GM12878 (cell line): ENCODE measurements around the gene SEMA3G. TPM values are rescaled to one million over a fixed set of nuclear protein-coding genes. Genes with fewer than 3 reads are reported as not detected.

Experiments used
- ATAC-seq: fragments of 200-7000 bp; cut with Tn5 transposase; 3 replicates; pipeline ENCODE4 v1.9.1; 2020; ENCODE audit warnings: mild to moderate bottlenecking, moderate library complexity
- BruUV-seq: library from RNA; stranded (reverse); fragments of 400-500 nt; replicated peaks from 2 replicates; lab custom pipeline; 2021; lab: Mats Ljungman, UMichigan
- CTCF ChIA-PET: fragments of 300-600 bp; sonication (Branson Sonifier 250); formaldehyde crosslinking; extraction: SDS; loops from one replicate; lab custom pipeline; 2021; ENCODE audit warnings: inconsistent platforms; lab: Yijun Ruan, JAX
- POLR2A ChIA-PET: fragments of 350-600 bp; formaldehyde crosslinking; extraction: SDS; loops from one replicate; lab custom pipeline; 2021; ENCODE audit warnings: inconsistent platforms; lab: Charles Lee
- RAD21 ChIA-PET: fragments of 300-600 bp; sonication (Branson Sonifier 250); formaldehyde crosslinking; loops from one replicate; lab custom pipeline; 2023; ENCODE audit warnings: antibody characterized with exemption; ENCODE audit not compliant: unreplicated experiment; lab: Charles Lee
- SMC1A ChIA-PET: fragments of 300-600 bp; sonication (Branson Sonifier 250); formaldehyde crosslinking; loops from one replicate; lab custom pipeline; 2023; ENCODE audit not compliant: unreplicated experiment, uncharacterized antibody; lab: Charles Lee
- DNase-seq: peaks from one replicate; pipeline ENCODE4 v3.0.0-alpha.2; 2011; ENCODE audit warnings: low read depth, low spot score
- FAIRE-seq: peaks from 3 replicates; lab custom pipeline; 2011; peaks lifted over from hg19 to GRCh38; lab: Jason Lieb, UNC
- H2AFZ ChIP-seq: 2 replicates; pipeline ENCODE4 v1.6.0; 2011; ENCODE audit warnings: low read depth, low read length, control low read depth; ENCODE audit not compliant: control insufficient read depth
- H3K27ac ChIP-seq: 2 replicates; pipeline ENCODE4 v1.5.1; 2011; ENCODE audit warnings: control low read depth; ENCODE audit not compliant: control insufficient read depth, insufficient read depth
- H3K27me3 ChIP-seq, 2 experiments: replicated peaks in 1 of 2; 2 replicates each; pipeline versions ENCODE4 v1.6.0 to v1.6.1; 2011; ENCODE audit warnings: low read length in 1 of 2; ENCODE audit not compliant: control insufficient read depth in 2 of 2, insufficient read depth in 2 of 2
- H3K36me3 ChIP-seq, 2 experiments: 2 replicates each; pipeline ENCODE4 v1.5.1; 2011; ENCODE audit warnings: low read length in 1 of 2; ENCODE audit not compliant: control insufficient read depth in 2 of 2, insufficient read depth in 2 of 2
- H3K4me1 ChIP-seq: 2 replicates; pipeline ENCODE4 v1.6.1; 2011; ENCODE audit warnings: mild to moderate bottlenecking, low read length, moderate library complexity, mixed read lengths; ENCODE audit not compliant: control insufficient read depth, insufficient read depth
- H3K4me2 ChIP-seq: 2 replicates; pipeline ENCODE4 v1.6.0; 2011; ENCODE audit warnings: control low read depth; ENCODE audit not compliant: control insufficient read depth, insufficient read depth
- H3K4me3 ChIP-seq: fragments of 200-600 bp; sonication (generic); 2 replicates; pipeline ENCODE4 v1.5.1; 2016
- H3K79me2 ChIP-seq: 2 replicates; pipeline ENCODE4 v1.6.0; 2011; ENCODE audit warnings: low read length; ENCODE audit not compliant: control insufficient read depth, insufficient read depth
- H3K9ac ChIP-seq: 2 replicates; pipeline ENCODE4 v1.8.0; 2011; ENCODE audit warnings: low read length, control low read depth, mixed read lengths; ENCODE audit not compliant: control insufficient read depth, insufficient read depth
- H3K9me3 ChIP-seq: replicated peaks from 3 replicates; pipeline ENCODE4 v1.5.1; 2011; ENCODE audit warnings: mild to moderate bottlenecking, low read length; ENCODE audit not compliant: control insufficient read depth, insufficient read depth
- H4K20me1 ChIP-seq: 2 replicates; pipeline ENCODE4 v1.6.0; 2011; ENCODE audit not compliant: control insufficient read depth, insufficient read depth
- BACH1 ChIP-seq: fragments of 450-650 bp; IDR thresholded peaks from 2 replicates; pipeline ENCODE4 v1.6.1; 2017; ENCODE audit warnings: mild to moderate bottlenecking, borderline replicate concordance
- EP300 ChIP-seq, 2 experiments: fragments of 150-350 bp in 1 of 2; IDR thresholded peaks; 2 replicates each; pipeline ENCODE4 v1.6.1; 2011 to 2012; ENCODE audit warnings: low read depth in 2 of 2, low read length in 2 of 2, borderline replicate concordance in 1 of 2, improper control_type of control experiment in 1 of 2, inconsistent platforms in 1 of 2; ENCODE audit not compliant: control insufficient read depth in 1 of 2
- FOXM1 ChIP-seq: IDR thresholded peaks from 2 replicates; pipeline ENCODE4 v1.6.1; 2012; ENCODE audit warnings: low read depth, mild to moderate bottlenecking, inconsistent platforms, low read length, moderate library complexity
- HDAC6 ChIP-seq: fragments of 200-600 bp; sonication (generic); IDR thresholded peaks from one replicate; pipeline ENCODE4 v1.8.0; 2017; ENCODE audit warnings: antibody characterized with exemption; ENCODE audit not compliant: unreplicated experiment
- JUNB ChIP-seq: IDR thresholded peaks from 2 replicates; pipeline ENCODE4 v1.6.1; 2016; ENCODE audit warnings: antibody characterized with exemption, mild to moderate bottlenecking
- NR2F1 ChIP-seq: fragments of 450-650 bp; conservative IDR thresholded peaks from 2 replicates; pipeline ENCODE4 v1.6.1; 2017; ENCODE audit warnings: mild to moderate bottlenecking
- PAX5 ChIP-seq: IDR thresholded peaks from 2 replicates; pipeline ENCODE4 v1.6.1; 2011; ENCODE audit warnings: low read depth, low read length, borderline replicate concordance
- SMAD1 ChIP-seq: fragments of 450-650 bp; IDR thresholded peaks from 2 replicates; pipeline ENCODE4 v1.6.1; 2018; ENCODE audit warnings: mild to moderate bottlenecking, low read depth; ENCODE audit not compliant: partially characterized antibody
- SMARCA5 ChIP-seq: fragments of 450-650 bp; IDR thresholded peaks from 2 replicates; pipeline ENCODE4 v1.6.1; 2017; ENCODE audit warnings: mild to moderate bottlenecking
- TCF7 ChIP-seq: IDR thresholded peaks from 2 replicates; pipeline ENCODE4 v1.6.1; 2014; ENCODE audit warnings: antibody characterized with exemption, borderline replicate concordance
- WGBS: methylation state at CpG from one replicate; pipeline ENCODE4 v1.1.6; 2016; ENCODE audit warnings: low lambda C conversion rate; ENCODE audit not compliant: insufficient replicate concordance, insufficient coverage; ENCODE audit errors: missing lambda C conversion rate; 5-methylcytosine and 5-hydroxymethylcytosine counted together
- in situ Hi-C: fragments of 300-500 bp; cut with MboI; formaldehyde crosslinking; loops from 9 replicates; pipeline ENCODE4 v1.14.3; 2018; ENCODE audit warnings: mixed read lengths
- intact Hi-C: fragments of 100-400 bp; cut with micrococcal nuclease; formaldehyde crosslinking; loops from one replicate; pipeline ENCODE4 v1.14.2; 2022; ENCODE audit not compliant: unreplicated experiment
- polyA plus RNA-seq, 11 experiments: library from polyadenylated mRNA; depleted of rRNA in 4 of 11; unstranded in 6 of 11; stranded (reverse) in 5 of 11; fragments of >200 nt; fragmentation: Nextera tagmentation in 4 of 11; fragmentation: Illumina TruSeq in 1 of 11; extraction: Ambion mirVana in 4 of 11; extraction: Trizol in 1 of 11; gene quantifications; 1 replicate in 1 of 11; 2 replicates in 10 of 11; pipeline versions ENCODE4 v1.2.1 to v1.2.3, GENCODE V29; 2011 to 2016; ENCODE audit warnings: inconsistent platforms in 2 of 11, missing spikeins in 2 of 11, low read depth in 1 of 11
- total RNA-seq, 4 experiments: library from RNA; depleted of rRNA in 3 of 4; stranded (reverse); fragments of >200 nt in 3 of 4; fragmentation: Illumina TruSeq in 1 of 4; extraction: Trizol in 1 of 4; gene quantifications; 2 replicates each; pipeline versions ENCODE4 v1.2.1 to v1.2.3, GENCODE V29; 2013 to 2021
- TF ChIP-seq, protein P1 (sequence below): IDR thresholded peaks from 2 replicates; pipeline ENCODE4 v1.6.1; 2012; ENCODE audit warnings: low read depth, low read length, improper control_type of control experiment
- TF ChIP-seq, protein P2 (sequence below): fragments of 150-350 bp; IDR thresholded peaks from 2 replicates; pipeline ENCODE4 v1.6.1; 2016; ENCODE audit warnings: low read depth, low read length
- TF ChIP-seq, protein P3 (sequence below): fragments of 450-650 bp; IDR thresholded peaks from 2 replicates; pipeline ENCODE4 v1.6.1; 2018; ENCODE audit warnings: mild to moderate bottlenecking, low read depth, moderate library complexity; ENCODE audit not compliant: partially characterized antibody
- TF ChIP-seq, protein P4 (sequence below): fragments of 450-650 bp; IDR thresholded peaks from 2 replicates; pipeline ENCODE4 v1.6.1; 2017; ENCODE audit warnings: mild to moderate bottlenecking, low read depth, inconsistent platforms; ENCODE audit not compliant: poor library complexity, severe bottlenecking
- TF ChIP-seq, protein P5 (sequence below): IDR thresholded peaks from 2 replicates; pipeline ENCODE4 v1.6.1; 2011; ENCODE audit warnings: low read depth, mild to moderate bottlenecking, low read length, moderate library complexity, borderline replicate concordance; ENCODE audit errors: extremely low read depth

The SEMA3G gene
- total and polyA plus RNA-seq, 10 of the 15 experiments (the other 5 are each of a cell fraction or from before 2014, with no cell fraction given) = 0.03 to 0.04 TPM; not detected in 8

DNA sequence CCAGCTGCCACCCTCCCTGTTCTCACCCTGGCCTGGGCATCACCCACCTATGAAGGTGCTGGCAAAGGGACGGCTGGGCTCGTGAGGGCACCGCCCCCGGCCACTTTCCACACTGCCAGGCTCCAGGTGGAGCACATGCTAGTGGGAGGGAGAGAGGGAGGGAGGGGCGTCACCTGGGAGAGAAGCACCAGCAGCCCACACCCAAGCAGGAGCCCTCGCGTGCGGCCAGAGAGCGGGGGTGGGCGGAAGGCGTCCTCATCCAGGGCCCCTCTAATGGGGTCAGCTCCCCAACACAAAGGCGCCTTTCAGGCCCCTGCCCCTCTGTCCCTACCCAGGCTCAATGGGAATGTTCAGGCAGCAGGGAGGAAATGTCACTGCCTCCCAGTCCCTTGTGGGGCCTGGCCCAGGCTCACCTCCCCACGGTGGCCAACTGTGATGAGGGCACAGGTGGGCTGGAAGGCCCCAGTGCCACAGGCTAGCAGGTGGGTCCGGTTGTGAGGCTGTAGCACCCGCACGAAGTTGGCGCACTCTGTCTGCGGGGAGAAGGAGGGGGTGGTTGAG lies 3.1 kb downstream of the SEMA3G start:
- Histone ChIP-seq H3K4me2 (no peak overlapping the region), H3K4me3 (no peak overlapping the region), H3K27ac (no peak overlapping the region), H3K27me3 (no peaks in the 10 kb centered on the region), H3K36me3 (no peaks in the 10 kb centered on the region), H2AFZ (no peak overlapping the region), H3K4me1 (no peaks in the 10 kb centered on the region), H3K79me2 (no peaks in the 10 kb centered on the region), H3K9ac (no peak overlapping the region), H3K9me3 (no peaks in the 10 kb centered on the region), H4K20me1 (no peaks in the 10 kb centered on the region)
- intact Hi-C loops = no loop called here
- no peak for FAIRE-seq
- no peak for DNase-seq
- RAD21 ChIA-PET = no interaction called here
- POLR2A ChIA-PET = interaction anchor here (0.6 kb wide), 1 partner anchor 434 kb away, joined by 3 read pairs; no protein-coding TSS in a partner anchor
- CTCF ChIA-PET = interaction anchor here (1.2 to 1.4 kb wide), 2 partner anchors 14 to 30 kb away, joined by 3 to 6 read pairs; no protein-coding TSS in a partner anchor
- in situ Hi-C loops = no loop called here
- no peak for ATAC-seq
- no TSS peak for BruUV-seq
- SMC1A ChIA-PET = no interaction called here
- 67% methylated on average over 18 of the region's 18 CpGs for WGBS
- TF ChIP-seq EP300 (IDR thresholded peaks at IDR 0.05; ENCODE audit: borderline replicate concordance in 1 of 2, control insufficient read depth in 1 of 2, low read depth in 2 of 2, low read length in 2 of 2) (no peak), HDAC6 (no peak), SMAD1 (no peak), JUNB (no peak), BACH1 (no peak), SMARCA5 (no peak), TCF7 (no peak), NR2F1 (no peak), PAX5 (no peak), FOXM1 (no peak)
- TF ChIP-seq, protein P1, sequence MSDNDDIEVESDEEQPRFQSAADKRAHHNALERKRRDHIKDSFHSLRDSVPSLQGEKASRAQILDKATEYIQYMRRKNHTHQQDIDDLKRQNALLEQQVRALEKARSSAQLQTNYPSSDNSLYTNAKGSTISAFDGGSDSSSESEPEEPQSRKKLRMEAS = no peak
- TF ChIP-seq, protein P2, sequence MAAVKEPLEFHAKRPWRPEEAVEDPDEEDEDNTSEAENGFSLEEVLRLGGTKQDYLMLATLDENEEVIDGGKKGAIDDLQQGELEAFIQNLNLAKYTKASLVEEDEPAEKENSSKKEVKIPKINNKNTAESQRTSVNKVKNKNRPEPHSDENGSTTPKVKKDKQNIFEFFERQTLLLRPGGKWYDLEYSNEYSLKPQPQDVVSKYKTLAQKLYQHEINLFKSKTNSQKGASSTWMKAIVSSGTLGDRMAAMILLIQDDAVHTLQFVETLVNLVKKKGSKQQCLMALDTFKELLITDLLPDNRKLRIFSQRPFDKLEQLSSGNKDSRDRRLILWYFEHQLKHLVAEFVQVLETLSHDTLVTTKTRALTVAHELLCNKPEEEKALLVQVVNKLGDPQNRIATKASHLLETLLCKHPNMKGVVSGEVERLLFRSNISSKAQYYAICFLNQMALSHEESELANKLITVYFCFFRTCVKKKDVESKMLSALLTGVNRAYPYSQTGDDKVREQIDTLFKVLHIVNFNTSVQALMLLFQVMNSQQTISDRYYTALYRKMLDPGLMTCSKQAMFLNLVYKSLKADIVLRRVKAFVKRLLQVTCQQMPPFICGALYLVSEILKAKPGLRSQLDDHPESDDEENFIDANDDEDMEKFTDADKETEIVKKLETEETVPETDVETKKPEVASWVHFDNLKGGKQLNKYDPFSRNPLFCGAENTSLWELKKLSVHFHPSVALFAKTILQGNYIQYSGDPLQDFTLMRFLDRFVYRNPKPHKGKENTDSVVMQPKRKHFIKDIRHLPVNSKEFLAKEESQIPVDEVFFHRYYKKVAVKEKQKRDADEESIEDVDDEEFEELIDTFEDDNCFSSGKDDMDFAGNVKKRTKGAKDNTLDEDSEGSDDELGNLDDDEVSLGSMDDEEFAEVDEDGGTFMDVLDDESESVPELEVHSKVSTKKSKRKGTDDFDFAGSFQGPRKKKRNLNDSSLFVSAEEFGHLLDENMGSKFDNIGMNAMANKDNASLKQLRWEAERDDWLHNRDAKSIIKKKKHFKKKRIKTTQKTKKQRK = no peak
- TF ChIP-seq, protein P3, sequence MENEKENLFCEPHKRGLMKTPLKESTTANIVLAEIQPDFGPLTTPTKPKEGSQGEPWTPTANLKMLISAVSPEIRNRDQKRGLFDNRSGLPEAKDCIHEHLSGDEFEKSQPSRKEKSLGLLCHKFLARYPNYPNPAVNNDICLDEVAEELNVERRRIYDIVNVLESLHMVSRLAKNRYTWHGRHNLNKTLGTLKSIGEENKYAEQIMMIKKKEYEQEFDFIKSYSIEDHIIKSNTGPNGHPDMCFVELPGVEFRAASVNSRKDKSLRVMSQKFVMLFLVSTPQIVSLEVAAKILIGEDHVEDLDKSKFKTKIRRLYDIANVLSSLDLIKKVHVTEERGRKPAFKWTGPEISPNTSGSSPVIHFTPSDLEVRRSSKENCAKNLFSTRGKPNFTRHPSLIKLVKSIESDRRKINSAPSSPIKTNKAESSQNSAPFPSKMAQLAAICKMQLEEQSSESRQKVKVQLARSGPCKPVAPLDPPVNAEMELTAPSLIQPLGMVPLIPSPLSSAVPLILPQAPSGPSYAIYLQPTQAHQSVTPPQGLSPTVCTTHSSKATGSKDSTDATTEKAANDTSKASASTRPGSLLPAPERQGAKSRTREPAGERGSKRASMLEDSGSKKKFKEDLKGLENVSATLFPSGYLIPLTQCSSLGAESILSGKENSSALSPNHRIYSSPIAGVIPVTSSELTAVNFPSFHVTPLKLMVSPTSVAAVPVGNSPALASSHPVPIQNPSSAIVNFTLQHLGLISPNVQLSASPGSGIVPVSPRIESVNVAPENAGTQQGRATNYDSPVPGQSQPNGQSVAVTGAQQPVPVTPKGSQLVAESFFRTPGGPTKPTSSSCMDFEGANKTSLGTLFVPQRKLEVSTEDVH = no peak
- TF ChIP-seq, protein P4, sequence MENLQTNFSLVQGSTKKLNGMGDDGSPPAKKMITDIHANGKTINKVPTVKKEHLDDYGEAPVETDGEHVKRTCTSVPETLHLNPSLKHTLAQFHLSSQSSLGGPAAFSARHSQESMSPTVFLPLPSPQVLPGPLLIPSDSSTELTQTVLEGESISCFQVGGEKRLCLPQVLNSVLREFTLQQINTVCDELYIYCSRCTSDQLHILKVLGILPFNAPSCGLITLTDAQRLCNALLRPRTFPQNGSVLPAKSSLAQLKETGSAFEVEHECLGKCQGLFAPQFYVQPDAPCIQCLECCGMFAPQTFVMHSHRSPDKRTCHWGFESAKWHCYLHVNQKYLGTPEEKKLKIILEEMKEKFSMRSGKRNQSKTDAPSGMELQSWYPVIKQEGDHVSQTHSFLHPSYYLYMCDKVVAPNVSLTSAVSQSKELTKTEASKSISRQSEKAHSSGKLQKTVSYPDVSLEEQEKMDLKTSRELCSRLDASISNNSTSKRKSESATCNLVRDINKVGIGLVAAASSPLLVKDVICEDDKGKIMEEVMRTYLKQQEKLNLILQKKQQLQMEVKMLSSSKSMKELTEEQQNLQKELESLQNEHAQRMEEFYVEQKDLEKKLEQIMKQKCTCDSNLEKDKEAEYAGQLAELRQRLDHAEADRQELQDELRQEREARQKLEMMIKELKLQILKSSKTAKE = no peak
- TF ChIP-seq, protein P5, sequence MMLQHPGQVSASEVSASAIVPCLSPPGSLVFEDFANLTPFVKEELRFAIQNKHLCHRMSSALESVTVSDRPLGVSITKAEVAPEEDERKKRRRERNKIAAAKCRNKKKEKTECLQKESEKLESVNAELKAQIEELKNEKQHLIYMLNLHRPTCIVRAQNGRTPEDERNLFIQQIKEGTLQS = no peak
